Pancreas (tissue), 10 donors: Measurements from ENCODE around the gene RAB15. TPM values are rescaled to one million over a fixed set of nuclear protein-coding genes. Genes with fewer than 3 reads are reported as not detected.

Experiments used
- ATAC-seq, 4 donors: fragments of 200-7000 bp; cut with Tn5 transposase; one replicate each; pipeline versions ENCODE4 v1.8.0 to v1.9.1; 2020; ENCODE audit warnings: mild to moderate bottlenecking in 4 of 4, moderate library complexity in 4 of 4
- DNase-seq, 6 donors: peaks; one replicate each; pipeline ENCODE4 v3.0.0-alpha.2; 2020
- FAIRE-seq: peaks from 2 replicates; lab custom pipeline; 2012; peaks lifted over from hg19 to GRCh38; lab: Jason Lieb, UNC
- H3K27ac ChIP-seq, 4 donors: fragments of 200-600 bp; sonication (generic); 1 replicate in 3 of 4; 2 replicates in 1 of 4; pipeline versions ENCODE4 v1.5.0 to v1.8.0; 2020
- H3K27me3 ChIP-seq, 4 donors: fragments of 200-600 bp; one replicate each; pipeline ENCODE4 v1.8.0; 2021
- H3K36me3 ChIP-seq, 3 donors: fragments of 200-600 bp; sonication (generic) in 1 of 3; one replicate each; pipeline versions ENCODE4 v1.5.0 to v1.8.0; 2020 to 2021
- H3K4me1 ChIP-seq, 3 donors: fragments of 200-600 bp; one replicate each; pipeline ENCODE4 v1.8.0; 2021
- H3K4me3 ChIP-seq, 4 donors: fragments of 200-600 bp; sonication (generic) in 2 of 4; one replicate each; pipeline versions ENCODE4 v1.5.0 to v1.8.0; 2020 to 2021
- H3K9me3 ChIP-seq, 4 donors: fragments of 200-600 bp; one replicate each; pipeline ENCODE4 v1.8.0; 2021
- whole genome bisulfite sequencing, 2 donors: extraction: QIAGEN DNeasy Blood & Tissue Kit; methylation state at CpG; one replicate each; pipeline ENCODE4 v1.1.7; 2013; 5-methylcytosine and 5-hydroxymethylcytosine counted together
- intact Hi-C, 3 donors: fragments of 100-400 bp; cut with DNase I; formaldehyde crosslinking; loops; one replicate each; pipeline versions ENCODE4 v1.11.1 to v1.14.2; 2022
- polyA plus RNA-seq, 2 donors: library from polyadenylated mRNA; stranded (reverse); fragments of 200-250 nt; gene quantifications; one replicate each; pipeline ENCODE4 v1.2.3, GENCODE V29; 2013
- total RNA-seq, 6 donors: library from RNA; stranded (reverse); fragmentation: NEBNext Ultra II Directional in 4 of 6; extraction: Animal tissue kit (Norgen Biotek cat#: 25700) in 4 of 6; gene quantifications; one replicate each; pipeline versions ENCODE4 v1.2.1 to v1.2.4, GENCODE V29; 2021 to 2023
- TF ChIP-seq, protein P1 (sequence below), 4 donors: fragments of 200-600 bp; sonication (generic) in 3 of 4; IDR thresholded peaks; one replicate each; pipeline versions ENCODE4 v1.5.0 to v1.8.0; 2021; ENCODE audit warnings: antibody characterized with exemption in 4 of 4
- donor health status: healthy with polysubstance abuse.
- donor health status: DM: no; HTN: no; CAD: no; lungs with moderate emphysema.
- donor health status: DM: no; HTN: no; CAD: no.
- donor health status: control.
- donor health status: control.
- donor health status: Bipolar disorder and iron deficiency.
- donor health status: DM: yes; HTN: yes; CAD: no.
- donor health status: DM: no; HTN: no; CAD: no.
- donor health status: DM: no; HTN: no; CAD: no.
- donor health status: DM: yes; HTN: yes; CAD: no.

RAB15 gene
- total and polyA plus RNA-seq, 8 donors, result 4.6 to 18.8 (median 7.1) TPM

GRCh38 chr14:64990939-64991338 is 18.8 kb upstream of the RAB15 start:
- H3K36me3 ChIP-seq, result no peaks in the 10 kb centered on the region
- H3K4me1 ChIP-seq, result peaks cover 7 to 12% (median 10%) of the 10 kb centered on the region in 3 donors
- 45 to 46% methylated on average over 4 of the region's 4 CpGs for WGBS, 2 donors
- ATAC-seq (no peak), FAIRE-seq (no peak), DNase-seq (no peak)
- H3K27ac ChIP-seq, result no peak overlapping the region
- H3K4me3 ChIP-seq, result no peak overlapping the region
- intact Hi-C loops, result no loop called here
- no peaks in the 10 kb centered on the region for H3K27me3 ChIP-seq
- TF ChIP-seq, protein P1, sequence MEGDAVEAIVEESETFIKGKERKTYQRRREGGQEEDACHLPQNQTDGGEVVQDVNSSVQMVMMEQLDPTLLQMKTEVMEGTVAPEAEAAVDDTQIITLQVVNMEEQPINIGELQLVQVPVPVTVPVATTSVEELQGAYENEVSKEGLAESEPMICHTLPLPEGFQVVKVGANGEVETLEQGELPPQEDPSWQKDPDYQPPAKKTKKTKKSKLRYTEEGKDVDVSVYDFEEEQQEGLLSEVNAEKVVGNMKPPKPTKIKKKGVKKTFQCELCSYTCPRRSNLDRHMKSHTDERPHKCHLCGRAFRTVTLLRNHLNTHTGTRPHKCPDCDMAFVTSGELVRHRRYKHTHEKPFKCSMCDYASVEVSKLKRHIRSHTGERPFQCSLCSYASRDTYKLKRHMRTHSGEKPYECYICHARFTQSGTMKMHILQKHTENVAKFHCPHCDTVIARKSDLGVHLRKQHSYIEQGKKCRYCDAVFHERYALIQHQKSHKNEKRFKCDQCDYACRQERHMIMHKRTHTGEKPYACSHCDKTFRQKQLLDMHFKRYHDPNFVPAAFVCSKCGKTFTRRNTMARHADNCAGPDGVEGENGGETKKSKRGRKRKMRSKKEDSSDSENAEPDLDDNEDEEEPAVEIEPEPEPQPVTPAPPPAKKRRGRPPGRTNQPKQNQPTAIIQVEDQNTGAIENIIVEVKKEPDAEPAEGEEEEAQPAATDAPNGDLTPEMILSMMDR (IDR thresholded peaks at IDR 0.05), result no peak
- H3K9me3 ChIP-seq, result no peaks in the 10 kb centered on the region

GRCh38 chr14:64990296-64990695 is 18.2 kb upstream of the RAB15 start:
- DNase-seq (no peak), FAIRE-seq (no peak), ATAC-seq (no peak)
- Histone ChIP-seq H3K27ac (no peak overlapping the region), H3K4me1 (peaks cover 7 to 12% (median 10%) of the 10 kb centered on the region in 3 donors), H3K4me3 (no peak overlapping the region), H3K36me3 (no peaks in the 10 kb centered on the region), H3K9me3 (no peaks in the 10 kb centered on the region), H3K27me3 (no peaks in the 10 kb centered on the region)
- 82 to 97% methylated on average over 3 of the region's 3 CpGs for WGBS, 2 donors
- intact Hi-C loops, result no loop called here
- TF ChIP-seq, protein P1 (IDR thresholded peaks at IDR 0.05), result no peak

GRCh38 chr14:64987438-64987767 is 15.3 kb upstream of the RAB15 start:
- ATAC-seq, result peak in 1 of 4 donors; percentile 1
- TF ChIP-seq, protein P1 (IDR thresholded peaks at IDR 0.05), result no peak
- no peaks in the 10 kb centered on the region for H3K36me3 ChIP-seq
- H3K27ac ChIP-seq, result peak overlapping the region; percentile 60 to 91 (median 74)
- intact Hi-C loops, result loop anchor here in 1 of 3 donors (10.0 kb wide), 1 partner anchor 163 kb away; no protein-coding TSS in a partner anchor
- H3K9me3 ChIP-seq, result no peaks in the 10 kb centered on the region
- no peaks in the 10 kb centered on the region for H3K27me3 ChIP-seq
- peaks cover 7 to 16% (median 10%) of the 10 kb centered on the region in 3 donors for H3K4me1 ChIP-seq
- H3K4me3 ChIP-seq, result peak overlapping the region; percentile 32 to 69 (median 62)
- no peak for FAIRE-seq
- DNase-seq, result no peak
- 0% methylated on average over 8 of the region's 8 CpGs for WGBS, 2 donors

- TF ChIP-seq, protein P1 (IDR thresholded peaks at IDR 0.05), result peak; percentile 24 to 61 (median 36)
- H3K27me3 ChIP-seq, result no peaks in the 10 kb centered on the region
- FAIRE-seq (peak; percentile 17), ATAC-seq (peak; percentile 96 to 99 (median 98)), DNase-seq (peak; percentile 93 to 97 (median 96))
- no peaks in the 10 kb centered on the region for H3K36me3 ChIP-seq
- peaks cover 7 to 16% (median 10%) of the 10 kb centered on the region in 3 donors for H3K4me1 ChIP-seq
- peak within 1 kb of the TSS; percentile 60 to 91 (median 74) for H3K27ac ChIP-seq
- 0% methylated on average over 64 to 65 of the region's 65 CpGs for WGBS, 2 donors
- intact Hi-C loops, result loop anchor here in 1 of 3 donors (10.0 kb wide), 1 partner anchor 162 kb away; no protein-coding TSS in a partner anchor
- H3K9me3 ChIP-seq, result no peaks in the 10 kb centered on the region
- peak within 1 kb of the TSS; percentile 32 to 69 (median 62) for H3K4me3 ChIP-seq
These were observed 14.7 kb upstream of the RAB15 start, which contains the start of gene FNTB for GRCh38 chr14:64986648-64987437. FNTB (plus strand) TSS chr14:64986895; CDS start chr14:64986954, 59 bp downstream.
